ENCODE measurements around the gene DGKQ.

GRCh38 chr4:1009542-1010394 lies 36.4 kb upstream of the DGKQ start:
- TF ChIP-seq CTCF (IDR thresholded peaks at IDR 0.05), result peak in 2 of 4 donors; percentile 23 to 50
- peak; percentile 21 for TF ChIP-seq POLR2A (IDR thresholded peaks at IDR 0.05)
